HCT116 (cell line): ENCODE measurements around the gene OR52A1. TPM values are rescaled to one million over a fixed set of nuclear protein-coding genes. Genes with fewer than 3 reads are reported as not detected.
"Not testable (repeated sequence)": the region's sequence is repeated elsewhere in the genome, so short reads cannot be mapped to it uniquely, and the experiment has no call there.

Experiments
- ATAC-seq: fragments of 200-7000 bp; cut with Tn5 transposase; 2 replicates; pipeline ENCODE4 v1.9.1; 2020; ENCODE audit warnings: mild to moderate bottlenecking, moderate library complexity
- BruUV-seq: library from RNA; stranded (reverse); fragments of 400-500 nt; replicated peaks from 2 replicates; lab custom pipeline; 2021; lab: Mats Ljungman, UMichigan
- CTCF ChIA-PET: fragments of 300-600 bp; sonication (Branson Sonifier 250); formaldehyde crosslinking; loops from one replicate; lab custom pipeline; 2021; ENCODE audit warnings: antibody characterized with exemption; lab: Charles Lee
- POLR2A ChIA-PET: fragments of 300-600, 350-600 bp; sonication (Branson Sonifier 250); formaldehyde crosslinking; loops from one replicate; lab custom pipeline; 2021; ENCODE audit warnings: antibody characterized with exemption; lab: Charles Lee
- RAD21 ChIA-PET, 2 experiments: fragments of 300-600 bp; sonication (Branson Sonifier 250); formaldehyde crosslinking; loops; one replicate each; lab custom pipeline; 2023; ENCODE audit warnings: low total read pairs in 2 of 2; ENCODE audit not compliant: uncharacterized antibody in 2 of 2, unreplicated experiment in 2 of 2, low non-redundant PET in 1 of 2; lab: Charles Lee
- DNase-seq: peaks from one replicate; pipeline ENCODE4 v3.0.0-alpha.2; 2010; ENCODE audit warnings: low read depth, low spot score
- H2AFZ ChIP-seq: fragments of 200-600 bp; shearing (Covaris generic), sonication (generic); 2 replicates; pipeline ENCODE4 v1.6.1; 2017; ENCODE audit warnings: low read depth, mixed run types, mixed read lengths, antibody characterized with exemption, low read length; ENCODE audit not compliant: poor library complexity, severe bottlenecking
- H3K27ac ChIP-seq: 2 replicates; pipeline ENCODE4 v1.5.1; 2012; ENCODE audit warnings: low read depth, low read length
- H3K27me3 ChIP-seq: fragments of 200-600 bp; sonication (generic); 2 replicates; pipeline ENCODE4 v1.6.1; 2016; ENCODE audit warnings: mixed run types, low read length, mixed read lengths; ENCODE audit not compliant: insufficient read depth
- H3K36me3 ChIP-seq, 2 experiments: fragments of 200-500 bp in 1 of 2; fragments of 200-600 bp in 1 of 2; sonication (Bioruptor generic) in 1 of 2; sonication (generic) in 1 of 2; 2 replicates each; pipeline versions ENCODE4 v1.5.1 to v1.6.1; 2014 to 2016; ENCODE audit warnings: low read length in 2 of 2, inconsistent platforms in 1 of 2, mixed read lengths in 1 of 2, mixed run types in 1 of 2; ENCODE audit not compliant: insufficient read depth in 2 of 2, control insufficient read depth in 1 of 2
- H3K4me1 ChIP-seq, 2 experiments: fragments of 200-600 bp in 1 of 2; sonication (generic) in 1 of 2; 2 replicates each; pipeline versions ENCODE4 v1.5.1 to v1.6.1; 2012 to 2017; ENCODE audit warnings: low read length in 2 of 2, inconsistent platforms in 1 of 2, mild to moderate bottlenecking in 1 of 2, mixed read lengths in 1 of 2, mixed run types in 1 of 2, moderate library complexity in 1 of 2; ENCODE audit not compliant: insufficient read depth in 2 of 2, control insufficient read depth in 1 of 2
- H3K4me2 ChIP-seq: fragments of 200-600 bp; sonication (generic); 2 replicates; pipeline ENCODE4 v1.6.1; 2017; ENCODE audit warnings: mixed run types, low read length, mixed read lengths
- H3K4me3 ChIP-seq, 2 experiments: fragments of 200-600 bp in 1 of 2; sonication (generic) in 1 of 2; replicated peaks in 1 of 2; 2 replicates each; pipeline ENCODE4 v1.5.1; 2011 to 2016; ENCODE audit warnings: low read length in 2 of 2, control low read depth in 1 of 2, low read depth in 1 of 2, mild to moderate bottlenecking in 1 of 2, mixed read lengths in 1 of 2, mixed run types in 1 of 2
- H3K79me2 ChIP-seq: fragments of 200-600 bp; sonication (generic); 2 replicates; pipeline ENCODE4 v1.6.1; 2017; ENCODE audit warnings: mild to moderate bottlenecking, mixed run types, low read length, moderate library complexity, mixed read lengths; ENCODE audit not compliant: insufficient read depth
- H3K9ac ChIP-seq: fragments of 200-600 bp; sonication (generic); 2 replicates; pipeline ENCODE4 v1.6.1; 2016; ENCODE audit warnings: low read length, mixed read lengths
- H3K9me2 ChIP-seq: fragments of 200-600 bp; sonication (generic), shearing (Covaris generic); 2 replicates; pipeline ENCODE4 v1.6.1; 2017; ENCODE audit warnings: mixed run types, mild to moderate bottlenecking, moderate library complexity; ENCODE audit not compliant: insufficient read depth
- H3K9me3 ChIP-seq, 2 experiments: fragments of 200-500 bp in 1 of 2; fragments of 200-600 bp in 1 of 2; sonication (Bioruptor generic) in 1 of 2; sonication (generic) in 1 of 2; 2 replicates each; pipeline ENCODE4 v1.6.1; 2014 to 2017; ENCODE audit warnings: low read length in 2 of 2, mixed read lengths in 2 of 2, inconsistent platforms in 1 of 2, low read depth in 1 of 2, mild to moderate bottlenecking in 1 of 2, mixed run types in 1 of 2, moderate library complexity in 1 of 2; ENCODE audit not compliant: control insufficient read depth in 1 of 2, insufficient read depth in 1 of 2
- H4K20me1 ChIP-seq: fragments of 200-600 bp; sonication (generic), shearing (Covaris generic); 2 replicates; pipeline ENCODE4 v1.6.1; 2017; ENCODE audit warnings: mixed run types, mild to moderate bottlenecking, moderate library complexity; ENCODE audit not compliant: insufficient read depth
- intact Hi-C: fragments of 100-400 bp; cut with micrococcal nuclease; formaldehyde crosslinking; loops from 2 replicates; pipeline ENCODE4 v1.10.0; 2022
- total RNA-seq: library from RNA; stranded (reverse); gene quantifications from one replicate; pipeline ENCODE4 v1.2.1, GENCODE V29; 2021; ENCODE audit not compliant: unreplicated experiment

OR52A1 gene
- total RNA-seq, 1 experiment from 2014 or later = not detected

DNA sequence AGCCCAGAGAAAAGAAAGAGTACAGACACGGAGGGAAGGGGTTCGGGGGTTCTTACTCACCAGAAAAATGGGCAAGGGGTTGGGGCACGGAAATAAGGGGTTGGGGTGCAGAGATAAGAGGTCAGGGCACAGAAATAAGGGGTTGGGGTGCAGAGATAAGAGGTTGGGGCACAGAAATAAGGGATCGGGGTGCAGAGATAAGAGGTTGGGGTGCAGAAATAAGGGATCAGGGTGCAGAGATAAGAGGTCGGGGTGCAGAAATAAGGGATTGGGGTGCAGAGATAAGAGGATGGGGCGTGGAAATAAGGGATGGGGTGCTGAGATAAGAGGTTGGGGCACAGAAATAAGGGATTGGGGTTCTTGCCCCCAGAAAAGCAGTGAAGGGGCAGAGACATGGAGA is 10.2 kb upstream of the OR52A1 start:
- H3K36me3 ChIP-seq, H3K4me3 ChIP-seq, H3K9me2 ChIP-seq, RAD21 ChIA-PET, intact Hi-C loops, H4K20me1 ChIP-seq, H3K4me1 ChIP-seq, CTCF ChIA-PET, H2AFZ ChIP-seq, POLR2A ChIA-PET, H3K4me2 ChIP-seq, H3K9ac ChIP-seq, ATAC-seq, BruUV-seq, H3K79me2 ChIP-seq, H3K9me3 ChIP-seq, H3K27ac ChIP-seq, DNase-seq: not testable (repeated sequence)
- H3K27me3 ChIP-seq = peaks cover 19% of the 10 kb centered on the region

DNA sequence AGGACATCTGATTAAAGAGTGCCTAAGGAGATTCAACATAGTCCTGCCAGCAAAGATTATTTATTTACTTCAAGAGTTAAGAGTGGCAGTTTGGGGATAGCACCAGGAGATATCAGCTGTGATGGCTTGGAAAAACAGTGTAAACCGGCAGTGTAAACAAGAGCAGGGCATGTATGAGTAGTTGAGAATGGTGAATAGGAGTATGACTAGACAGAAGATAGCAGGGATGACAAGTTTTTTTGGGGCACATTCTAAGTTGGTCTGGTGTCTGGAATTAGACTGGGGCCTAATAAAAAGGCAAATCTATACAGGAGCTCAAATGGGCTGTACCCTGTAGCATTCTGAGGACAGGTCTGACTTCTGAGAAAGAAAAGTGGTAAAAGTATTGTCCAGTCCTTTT is 6.5 kb upstream of the OR52A1 start:
- BruUV-seq, intact Hi-C loops, H3K9me3 ChIP-seq, H4K20me1 ChIP-seq, H2AFZ ChIP-seq, H3K4me3 ChIP-seq, H3K9me2 ChIP-seq, H3K36me3 ChIP-seq, CTCF ChIA-PET, H3K4me1 ChIP-seq, DNase-seq, H3K27ac ChIP-seq, H3K4me2 ChIP-seq, H3K79me2 ChIP-seq, RAD21 ChIA-PET, POLR2A ChIA-PET, H3K9ac ChIP-seq, ATAC-seq: not testable (repeated sequence)
- peaks cover 27% of the 10 kb centered on the region for H3K27me3 ChIP-seq

DNA sequence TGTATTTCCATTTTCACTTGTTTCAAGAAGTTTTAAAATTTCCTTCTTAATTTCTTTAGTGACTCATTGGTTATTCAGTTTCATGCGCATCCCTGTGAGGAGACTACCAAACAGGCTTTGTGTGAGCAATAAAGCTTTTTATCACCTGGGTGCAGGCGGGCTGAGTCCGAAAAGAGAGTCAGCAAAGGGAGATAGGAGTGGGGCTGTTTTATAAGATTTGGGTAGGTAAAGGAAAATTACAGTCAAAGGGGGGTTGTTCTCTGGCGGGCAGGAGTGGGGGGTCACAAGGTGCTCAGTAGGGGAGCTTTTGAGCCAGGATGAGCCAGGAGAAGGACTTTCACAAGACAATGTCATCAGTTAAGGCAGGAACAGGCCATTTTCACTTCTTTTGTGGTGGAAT is 5.7 kb upstream of the OR52A1 start:
- H3K9me3 ChIP-seq, POLR2A ChIA-PET, H3K9ac ChIP-seq, intact Hi-C loops, H4K20me1 ChIP-seq, H3K4me3 ChIP-seq, BruUV-seq, DNase-seq, CTCF ChIA-PET, H3K4me1 ChIP-seq, H3K79me2 ChIP-seq, ATAC-seq, H3K27ac ChIP-seq, RAD21 ChIA-PET, H3K36me3 ChIP-seq, H3K4me2 ChIP-seq, H2AFZ ChIP-seq, H3K9me2 ChIP-seq: not testable (repeated sequence)
- peaks cover 30% of the 10 kb centered on the region for H3K27me3 ChIP-seq
